HEK293 (cell line): ENCODE measurements around the gene LONRF2.

Source experiments
- CTCF ChIP-seq: fragments of 450-650 bp; formaldehyde crosslinking; IDR thresholded peaks from 2 replicates; pipeline ENCODE4 v1.5.1; 2016; ENCODE audit warnings: missing biosample characterization, missing genetic modification characterization
- KLF7 ChIP-seq: fragments of 450-650 bp; formaldehyde crosslinking; IDR thresholded peaks from 2 replicates; pipeline ENCODE4 v1.5.1; 2016; ENCODE audit warnings: missing biosample characterization, missing genetic modification characterization, borderline replicate concordance
- MYNN ChIP-seq: fragments of 450-650 bp; formaldehyde crosslinking; IDR thresholded peaks from 2 replicates; pipeline ENCODE4 v1.5.1; 2016; ENCODE audit warnings: missing biosample characterization, missing genetic modification characterization, borderline replicate concordance
- ZBTB21 ChIP-seq: fragments of 450-650 bp; formaldehyde crosslinking; IDR thresholded peaks from 2 replicates; pipeline ENCODE4 v1.5.1; 2017; ENCODE audit warnings: missing biosample characterization, missing genetic modification characterization
- ZIC2 ChIP-seq: fragments of 450-650 bp; formaldehyde crosslinking; IDR thresholded peaks from 2 replicates; pipeline ENCODE4 v1.5.1; 2016; ENCODE audit warnings: missing biosample characterization, missing genetic modification characterization
- ZNF121 ChIP-seq: fragments of 450-650 bp; formaldehyde crosslinking; IDR thresholded peaks from 2 replicates; pipeline ENCODE4 v1.5.1; 2016; ENCODE audit warnings: missing biosample characterization, missing genetic modification characterization
- ZNF184 ChIP-seq: fragments of 450-650 bp; IDR thresholded peaks from 2 replicates; pipeline ENCODE4 v1.5.1; 2018; ENCODE audit warnings: missing biosample characterization, mild to moderate bottlenecking, missing genetic modification characterization
- ZNF26 ChIP-seq: fragments of 450-650 bp; formaldehyde crosslinking; IDR thresholded peaks from 2 replicates; pipeline ENCODE4 v1.5.1; 2016; ENCODE audit warnings: missing biosample characterization, missing genetic modification characterization
- ZNF558 ChIP-seq: fragments of 450-650 bp; formaldehyde crosslinking; IDR thresholded peaks from 2 replicates; pipeline ENCODE4 v1.5.1; 2016; ENCODE audit warnings: missing biosample characterization, missing genetic modification characterization

- TF ChIP-seq CTCF (tag by site-specific recombination): no peak
- no peak for TF ChIP-seq ZNF26 (tag by site-specific recombination)
- no peak for TF ChIP-seq ZNF558 (tag by site-specific recombination)
- TF ChIP-seq ZIC2 (tag by site-specific recombination): no peak
- no peak for TF ChIP-seq ZNF121 (tag by site-specific recombination)
- no peak for TF ChIP-seq ZNF184 (tag by site-specific recombination)
- no peak for TF ChIP-seq ZBTB21 (tag by site-specific recombination)
- no peak for TF ChIP-seq MYNN (tag by site-specific recombination)
- TF ChIP-seq KLF7: no peak
These were observed 86.7 kb downstream of the LONRF2 start for GRCh38 chr2:100235581-100235980.
